OCI-LY3 (cell line): ENCODE results near the gene ACOT6.

Source experiments
- CTCF ChIP-seq: fragments of 200-600, 300-600 bp; sonication (generic); IDR thresholded peaks from 2 replicates; pipeline ENCODE4 v1.5.1; 2014; ENCODE audit warnings: antibody characterized with exemption, low read length, low read depth
- EZH2phosphoT487 ChIP-seq: fragments of 200-600 bp; shearing (Covaris generic); IDR thresholded peaks from 2 replicates; pipeline ENCODE4 v1.6.1; 2018; ENCODE audit warnings: antibody characterized with exemption, mixed run types, low read depth

GRCh38 chr14:73599499-73599898 lies 12.8 kb upstream of the ACOT6 start:
- TF ChIP-seq CTCF (no peak), EZH2phosphoT487 (no peak)
